Vagina (tissue), 2 donors: ENCODE data around the gene GPRC5C.

Source experiments
- CTCF ChIP-seq, 3 experiments: fragments of 450-650 bp in 2 of 3; fragments of 200-600 bp in 1 of 3; sonication (generic) in 1 of 3; IDR thresholded peaks; one replicate each; pipeline ENCODE4 v1.5.1; 2017 to 2019; ENCODE audit warnings: antibody characterized with exemption in 3 of 3, mild to moderate bottlenecking in 2 of 3, moderate library complexity in 2 of 3
- POLR2A ChIP-seq, 2 donors: fragments of 450-650 bp; IDR thresholded peaks; one replicate each; pipeline ENCODE4 v1.6.1; 2017; ENCODE audit warnings: antibody characterized with exemption in 2 of 2, mild to moderate bottlenecking in 2 of 2, moderate library complexity in 2 of 2
- POLR2AphosphoS5 ChIP-seq, 2 donors: sonication (generic); formaldehyde crosslinking; IDR thresholded peaks; one replicate each; pipeline ENCODE4 v1.9.0; 2017; ENCODE audit warnings: antibody characterized with exemption in 2 of 2, mild to moderate bottlenecking in 2 of 2, low read depth in 1 of 2; ENCODE audit not compliant: insufficient read depth in 1 of 2

DNA sequence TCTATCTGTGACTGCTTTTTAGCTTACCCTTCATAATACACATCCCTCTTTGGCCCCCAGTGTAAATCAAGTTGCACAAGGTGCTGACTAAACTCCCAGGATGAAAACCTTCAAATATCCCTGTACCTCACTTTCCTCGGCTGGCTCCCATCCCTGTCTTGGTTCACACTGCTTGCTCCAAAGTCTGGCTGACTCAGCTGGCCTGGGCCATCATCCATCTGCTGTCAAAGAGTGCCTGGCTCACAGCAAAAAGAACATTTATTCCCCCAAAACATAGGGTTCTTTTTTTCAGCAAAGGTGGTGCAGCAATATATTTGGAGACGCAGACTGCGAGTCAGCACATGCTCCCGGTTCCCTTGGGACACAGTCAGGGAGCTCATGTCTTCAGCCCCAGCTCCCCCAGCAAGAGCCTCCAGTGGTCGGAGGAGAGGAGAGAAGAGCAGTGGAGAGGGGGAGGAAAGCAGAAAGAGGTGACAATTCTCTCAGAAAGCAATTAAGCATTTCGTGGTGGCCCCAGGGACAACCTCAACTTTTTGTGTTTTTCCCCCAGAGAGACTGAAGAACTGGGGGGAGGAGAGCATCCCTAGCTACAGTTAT lies 38.4 kb upstream of the GPRC5C start:
- TF ChIP-seq CTCF (IDR thresholded peaks at IDR 0.05) (no peak), POLR2A (IDR thresholded peaks at IDR 0.05) (no peak), POLR2AphosphoS5 (IDR thresholded peaks at IDR 0.05; ENCODE audit: insufficient read depth in 1 of 2, low read depth in 1 of 2) (no peak)
